ENCODE data around the gene KIZ. TPM values are rescaled to one million over a fixed set of nuclear protein-coding genes. Genes with fewer than 3 reads are reported as not detected.

Gene KIZ
- total RNA-seq, 1 donor from 2014 or later = 25.0 TPM

DNA sequence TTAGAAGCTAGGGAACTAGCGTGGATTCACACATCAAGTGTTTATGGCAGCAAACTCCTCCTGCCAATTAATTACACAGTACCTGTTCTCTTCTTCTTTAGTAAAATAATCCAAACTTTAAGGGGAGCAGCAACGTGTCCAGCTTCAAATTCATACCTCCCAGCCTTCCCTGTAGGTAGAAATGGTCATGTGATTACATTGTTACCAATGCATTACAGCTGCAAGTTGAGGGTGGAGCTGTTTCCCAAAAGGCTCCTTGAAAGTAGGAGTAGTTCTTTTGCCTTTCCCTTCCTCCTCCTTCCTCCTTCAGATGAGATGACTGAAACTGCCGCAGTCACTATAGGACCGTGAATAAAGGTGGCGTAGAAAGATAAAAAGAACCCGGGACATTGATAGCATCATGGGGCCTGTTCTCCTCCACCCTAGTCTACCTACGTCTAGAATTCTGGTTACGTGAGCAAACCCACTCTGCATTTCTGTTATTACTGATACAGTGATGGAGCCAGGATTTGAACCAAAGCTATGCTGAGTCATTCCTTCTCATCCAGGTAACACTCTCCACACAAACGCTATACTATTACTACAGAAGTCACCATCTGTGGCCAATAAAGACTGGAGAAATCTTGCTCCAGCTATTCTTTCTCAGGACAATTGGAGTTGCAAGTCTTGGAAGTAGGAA, 37.9 kb upstream of the KIZ start:
- no peaks in the 10 kb centered on the region for H3K27me3 ChIP-seq
- intact Hi-C loops (cut with DNase I) = no loop called here
- H3K9me3 ChIP-seq = no peaks in the 10 kb centered on the region
- no peaks in the 10 kb centered on the region for H3K4me1 ChIP-seq
- DNase-seq (ENCODE audit: extremely low spot score in 2 of 2) = peak in 1 of 2 donors; percentile 46
- no peak overlapping the region for H3K27ac ChIP-seq
- H3K4me3 ChIP-seq = no peak overlapping the region
- H3K36me3 ChIP-seq = no peaks in the 10 kb centered on the region
- no peak for TF ChIP-seq POLR2AphosphoS5 (IDR thresholded peaks at IDR 0.05; ENCODE audit: insufficient read depth in 1 of 2, low read depth in 1 of 2)
- no peak for TF ChIP-seq POLR2A (IDR thresholded peaks at IDR 0.05)
- TF ChIP-seq CTCF (IDR thresholded peaks at IDR 0.05) = no peak

DNA sequence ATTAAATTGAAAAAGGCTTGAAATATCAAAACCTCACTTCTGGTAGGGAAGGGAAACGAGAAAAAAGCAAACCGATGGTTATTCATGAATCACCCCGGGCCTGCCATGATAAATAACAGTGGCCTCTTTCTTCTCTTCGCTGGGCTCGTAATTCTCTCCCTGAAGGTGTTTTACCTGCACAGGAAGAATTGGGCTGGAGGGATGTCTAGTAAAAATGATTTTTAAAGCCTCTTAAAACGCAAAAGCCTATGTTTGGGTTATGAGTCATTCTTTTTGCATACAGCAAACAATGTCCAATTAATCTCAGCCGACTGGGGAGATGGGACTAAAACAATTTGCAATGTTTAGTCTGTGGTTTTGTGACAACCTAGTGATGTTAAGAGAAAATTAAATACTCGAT, 36.5 kb upstream of the KIZ start:
- no peaks in the 10 kb centered on the region for H3K36me3 ChIP-seq
- H3K4me3 ChIP-seq = no peak overlapping the region
- H3K27me3 ChIP-seq = no peaks in the 10 kb centered on the region

DNA sequence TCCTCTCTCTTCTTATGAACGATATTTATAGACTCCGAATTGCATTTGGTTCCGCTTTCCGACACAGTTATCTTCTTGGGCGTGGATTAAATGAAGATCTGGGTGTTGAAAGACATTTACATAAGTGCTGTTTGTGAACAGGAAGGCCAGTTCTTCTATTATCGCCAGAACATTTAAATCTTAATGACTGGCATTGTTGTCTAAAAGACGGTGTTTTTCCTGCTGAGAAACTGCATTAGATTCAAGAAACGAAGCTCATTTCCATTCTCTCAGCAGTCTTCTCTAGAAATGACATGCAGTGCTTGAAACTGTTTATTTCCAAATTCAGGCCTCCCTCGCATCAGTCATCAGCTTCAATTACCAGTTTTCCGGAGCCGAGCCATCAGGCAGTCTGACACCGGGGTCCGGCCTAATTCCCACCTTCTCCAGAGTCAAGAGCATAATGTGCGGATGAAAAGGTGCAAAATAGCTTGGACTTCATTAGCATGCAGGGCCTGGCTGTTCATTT, 35.7 kb upstream of the KIZ start:
- H3K27ac ChIP-seq = no peak overlapping the region
- no peaks in the 10 kb centered on the region for H3K27me3 ChIP-seq
- no peaks in the 10 kb centered on the region for H3K9me3 ChIP-seq
- no peak overlapping the region for H3K4me3 ChIP-seq
- DNase-seq (ENCODE audit: extremely low spot score in 2 of 2) = no peak
- intact Hi-C loops (cut with DNase I) = no loop called here
- TF ChIP-seq POLR2AphosphoS5 (IDR thresholded peaks at IDR 0.05; ENCODE audit: insufficient read depth in 1 of 2, low read depth in 1 of 2) = no peak
- TF ChIP-seq POLR2A (IDR thresholded peaks at IDR 0.05) = no peak
- no peak for TF ChIP-seq CTCF (IDR thresholded peaks at IDR 0.05)
- H3K4me1 ChIP-seq = no peaks in the 10 kb centered on the region
- no peaks in the 10 kb centered on the region for H3K36me3 ChIP-seq

More for the DNA sequence above, 36.5 kb upstream of the KIZ start:
- no peak overlapping the region for H3K27ac ChIP-seq
- H3K9me3 ChIP-seq = no peaks in the 10 kb centered on the region
- TF ChIP-seq CTCF (IDR thresholded peaks at IDR 0.05) (no peak), POLR2A (IDR thresholded peaks at IDR 0.05) (no peak), POLR2AphosphoS5 (IDR thresholded peaks at IDR 0.05; ENCODE audit: insufficient read depth in 1 of 2, low read depth in 1 of 2) (no peak)
- H3K4me1 ChIP-seq = no peaks in the 10 kb centered on the region
- intact Hi-C loops (cut with DNase I) = no loop called here
- DNase-seq (ENCODE audit: extremely low spot score in 2 of 2) = no peak

GRCh38 chr20:21090721-21091120, 35.2 kb upstream of the KIZ start:
- H3K9me3 ChIP-seq = no peaks in the 10 kb centered on the region
- intact Hi-C loops (cut with DNase I) = no loop called here
- no peak overlapping the region for H3K4me3 ChIP-seq
- no peak overlapping the region for H3K27ac ChIP-seq
- H3K36me3 ChIP-seq = no peaks in the 10 kb centered on the region
- H3K27me3 ChIP-seq = no peaks in the 10 kb centered on the region
- H3K4me1 ChIP-seq = no peaks in the 10 kb centered on the region
- TF ChIP-seq POLR2AphosphoS5 (IDR thresholded peaks at IDR 0.05; ENCODE audit: insufficient read depth in 1 of 2, low read depth in 1 of 2) (no peak), POLR2A (IDR thresholded peaks at IDR 0.05) (no peak), CTCF (IDR thresholded peaks at IDR 0.05) (no peak)
- DNase-seq (ENCODE audit: extremely low spot score in 2 of 2) = peak in 1 of 2 donors; percentile 64

- DNase-seq (ENCODE audit: extremely low spot score in 2 of 2) = no peak
- no peak overlapping the region for H3K27ac ChIP-seq
- intact Hi-C loops (cut with DNase I) = no loop called here
- no peaks in the 10 kb centered on the region for H3K4me1 ChIP-seq
- no peaks in the 10 kb centered on the region for H3K27me3 ChIP-seq
- H3K4me3 ChIP-seq = no peak overlapping the region
- no peak for TF ChIP-seq CTCF (IDR thresholded peaks at IDR 0.05)
- H3K9me3 ChIP-seq = no peaks in the 10 kb centered on the region
- no peaks in the 10 kb centered on the region for H3K36me3 ChIP-seq
Measured at GRCh38 chr20:21092806-21093205, 33.1 kb upstream of the KIZ start.
